ENCODE data around the gene HPS5. TPM values are rescaled to one million over a fixed set of nuclear protein-coding genes. Genes with fewer than 3 reads are reported as not detected.

Gene HPS5
- total RNA-seq, 1 experiment from 2014 or later = 18.9 TPM

DNA sequence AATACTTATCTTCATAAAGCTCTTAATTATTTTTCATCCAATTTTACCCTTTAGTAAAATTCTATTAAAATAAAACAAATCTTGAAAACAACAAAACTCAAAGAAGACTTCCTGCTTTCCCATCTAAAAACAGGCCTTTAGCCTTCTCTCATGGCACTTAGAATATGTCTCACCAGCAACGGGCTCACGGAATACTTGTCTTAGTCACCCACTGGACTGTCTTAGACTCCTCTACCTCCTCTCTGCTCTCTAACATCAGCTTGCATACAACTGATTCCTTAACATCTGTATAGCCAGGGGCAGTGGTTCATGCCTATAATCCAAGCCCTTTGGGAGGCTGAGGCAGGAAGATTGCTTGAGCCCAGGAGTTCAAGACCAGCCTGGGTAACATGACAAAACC is 13.7 kb downstream of the HPS5 start:
- POLR2A ChIA-PET (ENCODE audit: low non-redundant PET) = no interaction called here

DNA sequence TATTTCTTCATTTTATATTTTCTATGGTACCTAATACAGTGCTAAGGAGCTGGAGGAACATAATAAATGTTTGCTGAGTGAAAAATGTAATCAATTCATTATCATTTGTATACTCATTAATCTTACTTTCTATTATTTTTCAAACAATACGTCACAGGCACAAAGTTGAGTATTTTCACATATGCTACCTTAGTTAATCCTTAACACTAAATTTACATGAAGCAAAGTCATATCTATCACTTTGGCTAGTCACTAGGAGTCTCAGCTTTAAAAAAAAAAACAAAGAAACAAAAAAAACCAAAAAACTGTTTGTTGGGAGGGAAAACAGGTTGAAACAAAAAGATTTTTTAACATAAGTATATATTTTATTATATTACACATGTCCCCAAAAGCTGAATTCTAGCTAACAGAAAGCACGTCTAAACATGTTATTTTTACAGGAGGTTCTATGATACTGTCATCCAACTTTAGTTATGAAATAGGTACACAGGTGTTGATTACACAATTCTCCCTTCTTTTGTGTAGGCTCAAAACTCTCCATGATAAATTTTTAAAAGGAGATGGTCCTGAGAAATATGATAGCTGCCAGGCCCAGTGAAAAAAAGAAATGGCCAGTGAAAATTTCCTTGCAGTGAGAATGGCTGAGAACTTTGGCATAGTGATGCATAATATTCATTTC is 14.3 kb downstream of the HPS5 start:
- ChIA-PET POLR2A (ENCODE audit: low non-redundant PET) (no interaction called here), CTCF (no interaction called here)
- no TSS peak for BruUV-seq (replicated peaks)
- H3K27me3 ChIP-seq (replicated peaks; ENCODE audit: insufficient read depth, low read depth, low read length, poor library complexity) = no peaks in the 10 kb centered on the region
- TF ChIP-seq, protein P1, sequence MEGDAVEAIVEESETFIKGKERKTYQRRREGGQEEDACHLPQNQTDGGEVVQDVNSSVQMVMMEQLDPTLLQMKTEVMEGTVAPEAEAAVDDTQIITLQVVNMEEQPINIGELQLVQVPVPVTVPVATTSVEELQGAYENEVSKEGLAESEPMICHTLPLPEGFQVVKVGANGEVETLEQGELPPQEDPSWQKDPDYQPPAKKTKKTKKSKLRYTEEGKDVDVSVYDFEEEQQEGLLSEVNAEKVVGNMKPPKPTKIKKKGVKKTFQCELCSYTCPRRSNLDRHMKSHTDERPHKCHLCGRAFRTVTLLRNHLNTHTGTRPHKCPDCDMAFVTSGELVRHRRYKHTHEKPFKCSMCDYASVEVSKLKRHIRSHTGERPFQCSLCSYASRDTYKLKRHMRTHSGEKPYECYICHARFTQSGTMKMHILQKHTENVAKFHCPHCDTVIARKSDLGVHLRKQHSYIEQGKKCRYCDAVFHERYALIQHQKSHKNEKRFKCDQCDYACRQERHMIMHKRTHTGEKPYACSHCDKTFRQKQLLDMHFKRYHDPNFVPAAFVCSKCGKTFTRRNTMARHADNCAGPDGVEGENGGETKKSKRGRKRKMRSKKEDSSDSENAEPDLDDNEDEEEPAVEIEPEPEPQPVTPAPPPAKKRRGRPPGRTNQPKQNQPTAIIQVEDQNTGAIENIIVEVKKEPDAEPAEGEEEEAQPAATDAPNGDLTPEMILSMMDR (conservative IDR thresholded peaks at IDR 0.05; ENCODE audit: low read depth, low read length) = no peak
- TF ChIP-seq EZH2 (IDR thresholded peaks at IDR 0.05; ENCODE audit: borderline replicate concordance, low read depth, low read length, poor library complexity, severe bottlenecking) = no peak
- peaks cover 20% of the 10 kb centered on the region for H3K36me3 ChIP-seq (ENCODE audit: insufficient read depth, low read length, poor library complexity, severe bottlenecking)
- no peak overlapping the region for H3K27ac ChIP-seq (ENCODE audit: low read depth, low read length, poor library complexity, severe bottlenecking)
- H3K4me1 ChIP-seq (ENCODE audit: insufficient read depth, low read length, poor library complexity, severe bottlenecking) = no peaks in the 10 kb centered on the region
- intact Hi-C loops (cut with micrococcal nuclease; ENCODE audit: unreplicated experiment) = no loop called here
- H3K4me3 ChIP-seq (ENCODE audit: low read depth, low read length, poor library complexity, severe bottlenecking) = no peak overlapping the region
- no peak for DNase-seq (ENCODE audit: low spot score)
- H3K9me3 ChIP-seq (ENCODE audit: low read depth, low read length, poor library complexity, severe bottlenecking) = no peaks in the 10 kb centered on the region

More for the DNA sequence above, 13.7 kb downstream of the HPS5 start:
- TF ChIP-seq, protein P1 (conservative IDR thresholded peaks at IDR 0.05; ENCODE audit: low read depth, low read length) = no peak
- TF ChIP-seq EZH2 (IDR thresholded peaks at IDR 0.05; ENCODE audit: borderline replicate concordance, low read depth, low read length, poor library complexity, severe bottlenecking) = no peak
- Histone ChIP-seq H3K4me3 (ENCODE audit: low read depth, low read length, poor library complexity, severe bottlenecking) (no peak overlapping the region), H3K36me3 (ENCODE audit: insufficient read depth, low read length, poor library complexity, severe bottlenecking) (peaks cover 20% of the 10 kb centered on the region), H3K9me3 (ENCODE audit: low read depth, low read length, poor library complexity, severe bottlenecking) (no peaks in the 10 kb centered on the region), H3K27me3 (replicated peaks; ENCODE audit: insufficient read depth, low read depth, low read length, poor library complexity) (no peaks in the 10 kb centered on the region), H3K4me1 (ENCODE audit: insufficient read depth, low read length, poor library complexity, severe bottlenecking) (no peaks in the 10 kb centered on the region), H3K27ac (ENCODE audit: low read depth, low read length, poor library complexity, severe bottlenecking) (no peak overlapping the region)
- no TSS peak for BruUV-seq (replicated peaks)
- CTCF ChIA-PET = no interaction called here
- intact Hi-C loops (cut with micrococcal nuclease; ENCODE audit: unreplicated experiment) = no loop called here
- no peak for DNase-seq (ENCODE audit: low spot score)

DNA sequence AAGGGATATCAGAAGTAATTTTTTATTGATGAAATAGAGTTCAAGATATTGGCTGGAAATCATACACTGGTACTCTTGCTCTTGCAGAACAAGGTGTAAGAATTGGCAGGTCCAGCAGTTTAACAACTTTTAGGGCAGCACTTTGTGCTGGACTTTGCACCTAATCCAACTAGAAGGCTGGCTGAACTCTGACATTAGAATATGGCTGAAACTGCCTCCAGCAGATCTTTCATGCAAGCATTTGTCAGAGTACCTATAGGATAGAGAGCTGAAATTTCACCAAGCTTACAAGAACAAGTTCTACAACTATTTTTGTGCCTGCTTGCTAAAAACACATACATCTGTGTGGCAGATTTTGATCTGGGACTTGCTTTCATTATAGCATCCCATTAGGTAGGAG is 17.2 kb downstream of the HPS5 start:
- CTCF ChIA-PET = no interaction called here
- Histone ChIP-seq H3K36me3 (ENCODE audit: insufficient read depth, low read length, poor library complexity, severe bottlenecking) (peaks cover 12% of the 10 kb centered on the region), H3K4me3 (ENCODE audit: low read depth, low read length, poor library complexity, severe bottlenecking) (no peak overlapping the region), H3K27me3 (replicated peaks; ENCODE audit: insufficient read depth, low read depth, low read length, poor library complexity) (no peaks in the 10 kb centered on the region), H3K9me3 (ENCODE audit: low read depth, low read length, poor library complexity, severe bottlenecking) (no peaks in the 10 kb centered on the region), H3K27ac (ENCODE audit: low read depth, low read length, poor library complexity, severe bottlenecking) (no peak overlapping the region), H3K4me1 (ENCODE audit: insufficient read depth, low read length, poor library complexity, severe bottlenecking) (no peaks in the 10 kb centered on the region)
- TF ChIP-seq, protein P1 (conservative IDR thresholded peaks at IDR 0.05; ENCODE audit: low read depth, low read length) = no peak
- TF ChIP-seq EZH2 (IDR thresholded peaks at IDR 0.05; ENCODE audit: borderline replicate concordance, low read depth, low read length, poor library complexity, severe bottlenecking) = no peak
- intact Hi-C loops (cut with micrococcal nuclease; ENCODE audit: unreplicated experiment) = no loop called here
- DNase-seq (ENCODE audit: low spot score) = no peak
- no TSS peak for BruUV-seq (replicated peaks)
- POLR2A ChIA-PET (ENCODE audit: low non-redundant PET) = no interaction called here
